Osteoblast (primary cell): ENCODE results near the gene MSL2. TPM values are rescaled to one million over a fixed set of nuclear protein-coding genes. Genes with fewer than 3 reads are reported as not detected.
"Not testable (repeated sequence)": the region's sequence is repeated elsewhere in the genome, so short reads cannot be mapped to it uniquely, and the experiment has no call there.

ENCODE experiments used
- DNase-seq: peaks from one replicate; pipeline ENCODE4 v3.0.0; 2011; ENCODE audit warnings: low spot score, mixed read lengths; ENCODE audit not compliant: insufficient read length; ENCODE audit errors: missing footprints
- H2AFZ ChIP-seq: 2 replicates; pipeline ENCODE4 v1.6.0; 2011; ENCODE audit warnings: mild to moderate bottlenecking, low read length
- H3K27ac ChIP-seq: 2 replicates; pipeline ENCODE4 v1.5.1; 2011; ENCODE audit warnings: mild to moderate bottlenecking, low read depth, low read length, moderate library complexity
- H3K27me3 ChIP-seq: 2 replicates; pipeline ENCODE4 v1.6.0; 2012; ENCODE audit warnings: mild to moderate bottlenecking, control low read depth, inconsistent platforms, low read length, moderate library complexity; ENCODE audit not compliant: insufficient read depth
- H3K36me3 ChIP-seq: 2 replicates; pipeline ENCODE4 v1.5.1; 2011; ENCODE audit warnings: mild to moderate bottlenecking, low read length, control low read depth, moderate library complexity; ENCODE audit not compliant: insufficient read depth
- H3K4me1 ChIP-seq: 2 replicates; pipeline ENCODE4 v1.5.1; 2011; ENCODE audit warnings: mild to moderate bottlenecking, low read length, control low read depth, moderate library complexity; ENCODE audit not compliant: insufficient read depth
- H3K4me2 ChIP-seq: 2 replicates; pipeline ENCODE4 v1.6.0; 2011; ENCODE audit warnings: mild to moderate bottlenecking, low read length; ENCODE audit not compliant: insufficient read depth
- H3K4me3 ChIP-seq: fragments of 200-600 bp; sonication (generic); 3 replicates; pipeline ENCODE4 v1.5.1; 2012; ENCODE audit warnings: mild to moderate bottlenecking, low read length, inconsistent platforms; ENCODE audit not compliant: insufficient read depth
- H3K79me2 ChIP-seq: 2 replicates; pipeline ENCODE4 v1.6.0; 2012; ENCODE audit warnings: mild to moderate bottlenecking, low read length, control low read depth, inconsistent platforms; ENCODE audit not compliant: insufficient read depth
- H3K9me3 ChIP-seq: 2 replicates; pipeline ENCODE4 v1.5.1; 2011; ENCODE audit warnings: low read depth, low read length, control low read depth
- H4K20me1 ChIP-seq: 2 replicates; pipeline ENCODE4 v1.6.0; 2012; ENCODE audit warnings: mild to moderate bottlenecking, low read length, control low read depth; ENCODE audit not compliant: insufficient read depth
- CTCF ChIP-seq: IDR thresholded peaks from 2 replicates; pipeline ENCODE4 v1.5.1; 2011; ENCODE audit warnings: mild to moderate bottlenecking, low read depth, low read length, moderate library complexity; ENCODE audit errors: extremely low read depth
- total RNA-seq: library from RNA; depleted of rRNA; stranded (reverse); fragments of >200 nt; gene quantifications from 2 replicates; pipeline ENCODE4 v1.2.3, GENCODE V29; 2012

The MSL2 gene
- total RNA-seq, 1 donor = 18.5 TPM

- H2AFZ ChIP-seq = no peak overlapping the region
- H3K9me3 ChIP-seq = no peaks in the 10 kb centered on the region
- peak overlapping the region; percentile 10 for H3K27ac ChIP-seq
Observed at GRCh38 chr3:136173939-136174490, 22.1 kb downstream of the MSL2 start.

GRCh38 chr3:136171097-136171542 is 25.0 kb downstream of the MSL2 start:
- no peaks in the 10 kb centered on the region for H3K36me3 ChIP-seq
- H4K20me1 ChIP-seq = peaks cover 84% of the 10 kb centered on the region
- no peaks in the 10 kb centered on the region for H3K9me3 ChIP-seq
- H3K27ac ChIP-seq = peak overlapping the region; percentile 38
- H2AFZ ChIP-seq = no peak overlapping the region
- H3K27me3 ChIP-seq = no peaks in the 10 kb centered on the region
- H3K4me2 ChIP-seq = no peak overlapping the region
- H3K79me2 ChIP-seq = peaks cover 100% of the 10 kb centered on the region
- no peak for TF ChIP-seq CTCF
- DNase-seq = no peak
- H3K4me3 ChIP-seq = no peak overlapping the region
- peaks cover 11% of the 10 kb centered on the region for H3K4me1 ChIP-seq

More at GRCh38 chr3:136173939-136174490, 22.1 kb downstream of the MSL2 start:
- Histone ChIP-seq H4K20me1 (peaks cover 84% of the 10 kb centered on the region), H3K36me3 (no peaks in the 10 kb centered on the region), H3K79me2 (peaks cover 100% of the 10 kb centered on the region), H3K4me3 (no peak overlapping the region), H3K27me3 (no peaks in the 10 kb centered on the region), H3K4me2 (no peak overlapping the region), H3K4me1 (peaks cover 11% of the 10 kb centered on the region)
- no peak for TF ChIP-seq CTCF
- DNase-seq = no peak

- not testable (repeated sequence) for H3K27ac ChIP-seq, H3K4me2 ChIP-seq, DNase-seq, H3K4me1 ChIP-seq, H3K36me3 ChIP-seq, H3K4me3 ChIP-seq, H3K27me3 ChIP-seq, H2AFZ ChIP-seq, H3K9me3 ChIP-seq
- peaks cover 73% of the 10 kb centered on the region for H4K20me1 ChIP-seq
- H3K79me2 ChIP-seq = peaks cover 100% of the 10 kb centered on the region
Observed at GRCh38 chr3:136168236-136168635, 27.9 kb downstream of the MSL2 start.

GRCh38 chr3:136166507-136166906 is 29.6 kb downstream of the MSL2 start:
- DNase-seq = no peak
- no peak for TF ChIP-seq CTCF

GRCh38 chr3:136163607-136164006 is 32.5 kb downstream of the MSL2 start:
- H3K9me3 ChIP-seq, H3K36me3 ChIP-seq, H3K4me3 ChIP-seq, H2AFZ ChIP-seq, H3K27ac ChIP-seq, H3K4me2 ChIP-seq, DNase-seq, H3K27me3 ChIP-seq, H3K4me1 ChIP-seq: not testable (repeated sequence)
- Histone ChIP-seq H3K79me2 (peaks cover 98% of the 10 kb centered on the region), H4K20me1 (peaks cover 73% of the 10 kb centered on the region)

More at GRCh38 chr3:136166507-136166906, 29.6 kb downstream of the MSL2 start:
- no peaks in the 10 kb centered on the region for H3K36me3 ChIP-seq
- no peaks in the 10 kb centered on the region for H3K27me3 ChIP-seq
- H2AFZ ChIP-seq = no peak overlapping the region
- no peak overlapping the region for H3K4me2 ChIP-seq
- H3K79me2 ChIP-seq = peaks cover 100% of the 10 kb centered on the region
- peaks cover 72% of the 10 kb centered on the region for H4K20me1 ChIP-seq
- no peak overlapping the region for H3K4me3 ChIP-seq
- no peak overlapping the region for H3K27ac ChIP-seq
- H3K9me3 ChIP-seq = no peaks in the 10 kb centered on the region
- H3K4me1 ChIP-seq = peaks cover 4% of the 10 kb centered on the region
